IPS-11a (cell line): ENCODE results near the gene C16orf92.
"Not testable (repeated sequence)": the region's sequence is repeated elsewhere in the genome, so short reads cannot be mapped to it uniquely, and the experiment has no call there.

Experiments used
- H3K4me3 ChIP-seq: one replicate; pipeline ENCODE4 v1.5.1; 2013; ENCODE audit warnings: low read depth, low read length, control low read depth

C16orf92 gene

DNA sequence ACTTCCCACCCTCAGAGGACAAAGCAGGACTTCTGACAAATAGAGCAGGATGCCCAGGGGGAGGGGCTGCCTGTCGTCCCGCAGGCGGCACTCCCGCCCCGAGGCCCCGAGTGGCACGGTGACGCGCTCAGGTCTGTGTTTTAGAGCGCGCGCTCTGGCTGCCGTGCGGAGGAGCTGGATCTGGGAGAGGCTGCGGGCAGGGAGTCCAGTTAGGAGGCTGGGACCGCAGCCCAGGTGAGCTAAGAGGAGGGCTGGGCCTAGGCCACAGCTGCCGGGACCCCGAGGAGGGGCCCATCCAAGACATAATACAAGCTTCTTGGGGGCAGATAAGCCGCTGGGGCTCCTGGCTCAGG is 18.6 kb upstream of the C16orf92 start:
- no peak overlapping the region for H3K4me3 ChIP-seq

DNA sequence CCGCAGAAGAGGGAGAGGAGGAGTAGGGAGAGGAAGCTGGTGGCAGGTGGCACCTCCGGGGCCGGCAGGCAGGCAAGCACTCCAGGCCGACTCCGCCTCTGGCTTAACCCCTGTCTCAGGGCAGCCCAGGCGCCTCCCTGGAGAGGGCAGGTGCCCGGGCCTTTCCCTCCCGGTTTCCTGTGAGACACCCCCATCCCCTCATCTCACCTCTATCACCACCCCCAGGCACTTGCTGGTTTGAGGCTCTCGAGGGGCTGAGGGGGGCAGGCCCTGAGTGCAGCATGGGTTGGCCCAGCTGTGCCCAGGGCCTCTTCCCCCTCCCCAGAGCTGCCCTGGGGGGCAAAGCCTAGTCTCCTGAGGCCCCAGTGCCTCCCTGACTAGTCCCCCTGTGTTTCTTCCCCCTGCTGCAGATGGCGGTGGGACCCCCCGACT is 18.2 kb upstream of the C16orf92 start:
- H3K4me3 ChIP-seq = no peak overlapping the region

- no peak overlapping the region for H3K4me3 ChIP-seq
Measured at GRCh38 chr16:30005341-30006094, 17.5 kb upstream of the C16orf92 start.

GRCh38 chr16:30006095-30006473 is 16.9 kb upstream of the C16orf92 start:
- H3K4me3 ChIP-seq = no peak overlapping the region

GRCh38 chr16:30006659-30007377 is 16.2 kb upstream of the C16orf92 start:
- no peak overlapping the region for H3K4me3 ChIP-seq

DNA sequence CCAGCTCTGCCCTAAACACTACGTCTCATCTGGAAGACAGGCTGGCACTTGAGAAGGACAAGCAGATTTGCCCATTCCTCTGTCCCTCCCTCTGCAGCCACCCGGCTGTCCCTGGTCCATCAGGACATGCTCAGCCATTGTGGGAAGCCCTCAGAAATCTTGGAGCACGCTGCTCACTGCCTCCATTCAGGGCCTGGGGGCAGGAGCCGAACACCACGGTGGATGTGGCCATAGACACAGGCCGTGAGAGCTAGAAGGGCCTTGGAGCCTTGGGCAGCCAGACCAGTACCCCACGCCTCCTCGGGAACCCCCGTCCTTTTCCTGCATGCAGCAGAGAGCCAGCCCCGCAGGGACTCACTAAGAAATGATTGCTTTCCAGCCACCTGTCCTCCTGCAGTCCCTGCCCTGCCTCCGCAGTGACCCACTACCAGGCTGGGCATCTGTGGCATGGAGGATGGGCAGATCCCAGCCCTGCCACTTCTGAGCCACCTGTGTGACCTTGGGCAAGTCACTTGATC is 15.6 kb upstream of the C16orf92 start:
- H3K4me3 ChIP-seq = no peak overlapping the region

DNA sequence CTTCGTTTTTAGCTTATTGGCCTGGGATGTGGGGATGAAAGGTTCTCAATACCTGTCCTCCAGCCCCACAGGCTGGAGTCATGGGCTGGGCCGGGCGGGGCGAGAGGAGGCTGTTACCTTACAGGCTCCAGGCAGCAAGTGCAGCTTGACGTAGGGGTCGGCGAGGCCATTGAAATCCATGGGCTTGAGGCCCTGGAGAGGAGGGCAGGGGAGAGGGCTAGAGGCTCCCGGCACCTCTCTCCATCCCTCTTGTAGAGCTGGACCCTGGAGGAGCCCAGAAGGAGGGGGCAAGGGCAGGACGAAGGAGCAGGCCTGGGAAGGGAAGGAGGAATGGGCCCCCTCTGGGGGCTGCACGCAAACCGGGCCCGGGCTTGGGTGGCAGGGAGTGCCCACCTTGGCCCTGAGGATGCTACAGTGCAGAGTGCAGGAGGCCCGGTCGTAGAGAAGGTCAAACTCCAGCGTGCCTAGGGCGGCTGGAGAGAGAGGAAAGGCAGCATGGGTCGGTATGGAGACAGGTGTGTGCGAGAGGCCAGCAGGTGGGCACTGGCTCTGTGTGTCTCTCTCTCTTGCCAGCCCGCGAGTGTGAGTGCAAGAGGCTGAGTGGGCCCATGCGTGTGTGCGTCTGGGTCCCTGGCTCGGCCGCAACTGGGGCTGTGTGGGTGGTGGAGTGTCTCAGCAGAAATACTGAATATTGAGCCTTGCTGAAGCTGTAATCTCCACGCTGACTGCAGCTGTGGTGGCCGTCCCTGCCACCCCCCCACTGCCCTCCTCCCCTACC is 13.7 kb upstream of the C16orf92 start:
- no peak overlapping the region for H3K4me3 ChIP-seq

- H3K4me3 ChIP-seq = peak overlapping the region; percentile 35
Measured at GRCh38 chr16:30009990-30010843, 12.8 kb upstream of the C16orf92 start.

GRCh38 chr16:30010844-30011713 is 11.9 kb upstream of the C16orf92 start, which contains the start of gene DOC2A:
Gene DOC2A, minus strand, starts transcription at chr16:30011027. Its CDS starts 805 bp downstream, at chr16:30010222.
- peak within 1 kb of the TSS; percentile 83 for H3K4me3 ChIP-seq

- H3K4me3 ChIP-seq = peak overlapping the region; percentile 83
Measured at GRCh38 chr16:30011714-30012504, 11.1 kb upstream of the C16orf92 start.

- not testable (repeated sequence) for H3K4me3 ChIP-seq
Measured at GRCh38 chr16:30012598-30012997, 10.4 kb upstream of the C16orf92 start.

DNA sequence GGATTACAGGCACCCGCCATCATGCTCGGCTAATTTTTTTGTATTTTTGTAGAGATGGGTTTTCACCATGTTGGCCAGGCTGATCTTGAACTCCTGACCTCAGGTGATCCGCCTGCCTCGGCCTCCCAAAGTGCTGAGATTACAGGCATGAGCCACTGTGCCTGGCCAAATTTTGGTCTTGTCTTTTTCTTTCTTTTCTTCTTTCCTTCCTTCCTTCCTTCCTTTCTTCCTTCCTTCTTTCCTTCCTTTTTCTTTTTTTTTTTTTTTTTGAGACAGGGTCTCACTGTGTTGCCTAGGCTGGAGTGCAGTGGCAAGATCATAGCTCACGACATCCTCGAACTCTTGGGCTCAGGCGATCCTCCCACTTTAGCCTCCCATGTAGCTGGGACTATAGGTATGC is 7.5 kb upstream of the C16orf92 start:
- not testable (repeated sequence) for H3K4me3 ChIP-seq

GRCh38 chr16:30016555-30017276 is 6.3 kb upstream of the C16orf92 start:
- no peak overlapping the region for H3K4me3 ChIP-seq

DNA sequence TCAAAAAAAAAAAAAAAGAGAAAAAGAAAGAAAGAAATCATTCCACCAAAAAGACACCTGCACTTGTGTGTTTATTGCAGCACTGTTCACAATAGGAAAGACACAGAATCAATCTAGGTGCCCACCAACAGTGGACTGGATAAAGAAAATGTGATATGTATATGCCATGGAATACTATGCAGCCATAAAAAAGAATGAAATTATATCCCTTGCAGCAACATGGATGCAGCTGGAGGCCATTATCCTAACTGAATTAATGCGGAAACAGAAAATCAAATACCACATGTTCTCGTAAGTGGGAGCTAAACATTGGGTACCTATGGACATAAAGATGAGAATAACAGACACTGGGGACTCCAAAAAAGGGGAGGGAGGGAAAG is 5.7 kb upstream of the C16orf92 start:
- no peak overlapping the region for H3K4me3 ChIP-seq

GRCh38 chr16:30017937-30018336 is 5.1 kb upstream of the C16orf92 start:
- H3K4me3 ChIP-seq = not testable (repeated sequence)

DNA sequence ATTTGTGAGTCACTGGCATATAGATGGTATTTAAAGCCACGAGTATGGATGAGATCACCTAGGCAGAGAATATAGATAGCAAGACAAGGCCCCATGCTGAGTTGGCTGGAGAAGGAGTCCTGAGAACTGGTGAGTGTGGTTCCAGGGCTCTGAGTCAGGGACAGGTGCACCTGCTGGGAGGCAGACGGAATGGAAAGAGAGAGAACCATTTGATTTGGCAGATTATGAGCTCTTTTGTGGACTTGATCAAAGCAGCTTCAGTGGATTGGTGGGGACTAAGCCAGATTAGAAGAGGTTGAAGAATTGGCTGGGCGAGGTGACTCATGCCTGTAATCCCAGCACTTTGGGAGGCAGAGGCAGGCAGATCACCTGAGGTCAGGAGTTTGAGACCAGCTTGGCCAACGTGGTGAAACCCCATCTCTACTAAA is 4.3 kb upstream of the C16orf92 start:
- H3K4me3 ChIP-seq = no peak overlapping the region

GRCh38 chr16:30023586-30023985 is 588 bp downstream of the C16orf92 start:
- H3K4me3 ChIP-seq = no peak overlapping the region

DNA sequence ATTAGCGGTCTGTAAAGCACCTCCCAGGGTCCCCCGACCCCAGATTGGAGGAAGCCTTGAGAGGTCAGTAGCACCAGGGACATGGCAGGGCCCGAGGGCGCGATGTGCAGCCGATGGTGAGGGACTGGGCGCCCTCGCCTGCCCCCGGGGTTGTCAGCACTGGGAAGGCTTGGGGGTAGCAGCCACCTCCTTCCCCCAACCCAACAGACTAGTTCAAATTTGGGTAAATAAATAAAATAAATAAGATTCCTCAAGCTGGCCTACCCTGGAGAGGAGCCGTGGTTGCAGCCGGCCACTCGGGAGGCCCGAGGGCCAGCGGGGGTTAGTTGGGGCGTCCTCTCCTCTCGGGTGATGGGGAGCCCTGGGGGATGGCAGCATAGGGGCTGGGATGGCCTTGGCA is 1.5 kb downstream of the C16orf92 start:
- no peak overlapping the region for H3K4me3 ChIP-seq
